Dermis lymphatic vessel endothelial cell (primary cell): Measurements from ENCODE around the gene OR1K1. TPM values are rescaled to one million over a fixed set of nuclear protein-coding genes. Genes with fewer than 3 reads are reported as not detected.

Source experiments
- total RNA-seq: library from RNA; depleted of rRNA; stranded (reverse); fragments of >200 nt; gene quantifications from 2 replicates; pipeline ENCODE4 v1.2.1, GENCODE V29; 2014

OR1K1 gene
- total RNA-seq, result not detected in 2 replicates

GRCh38 chr9:122800066-122801060 lies at the start of gene OR1K1:
Gene OR1K1, plus strand, starts transcription at chr9:122800123. Its CDS starts 0 bp downstream, at chr9:122800123.

GRCh38 chr9:122788831-122789230 lies 11.1 kb upstream of the OR1K1 start, which contains the start of gene OR5C1:
Gene OR5C1, plus strand, starts transcription at chr9:122788933. Its CDS starts 0 bp downstream, at chr9:122788933.

Other genes with a start within 250 kb of the OR1K1 start
- gene OR1N2, start 247.0 kb upstream of the OR1K1 start, total RNA-seq, result not detected in 2 replicates
- 0.43 and 0.69 TPM in 2 replicates for gene OR1L8, start 216.7 kb upstream of the OR1K1 start, total RNA-seq
- not detected in 2 replicates for gene OR1Q1, start 185.4 kb upstream of the OR1K1 start, total RNA-seq
- 0.17 and 0.33 TPM in 2 replicates for gene OR1B1, start 142.5 kb upstream of the OR1K1 start, total RNA-seq
- gene OR1L1, start 138.4 kb upstream of the OR1K1 start, total RNA-seq, result not detected in 2 replicates
- gene OR1L3, start 125.0 kb upstream of the OR1K1 start, total RNA-seq, result not detected in 2 replicates
- gene OR1L4, start 76.1 kb upstream of the OR1K1 start, total RNA-seq, result not detected in 2 replicates
- gene OR1L6, start 57.8 kb upstream of the OR1K1 start, total RNA-seq, result not detected in 2 replicates
- gene OR5C1, start 11.2 kb upstream of the OR1K1 start, total RNA-seq, result not detected in 2 replicates
- gene PDCL, start 28.5 kb downstream of the OR1K1 start, total RNA-seq, result 120 and 138 TPM in 2 replicates
- gene RC3H2, start 105.2 kb downstream of the OR1K1 start, total RNA-seq, result 99.0 and 103 TPM in 2 replicates
- 15.0 and 16.7 TPM in 2 replicates for gene ZBTB6, start 113.2 kb downstream of the OR1K1 start, total RNA-seq
- 2.9 and 4.1 TPM in 2 replicates for gene ZBTB26, start 131.4 kb downstream of the OR1K1 start, total RNA-seq
- gene RABGAP1, start 140.9 kb downstream of the OR1K1 start, total RNA-seq, result 53.7 and 64.0 TPM in 2 replicates
- gene GPR21, start 233.5 kb downstream of the OR1K1 start, total RNA-seq, result 0.65 and 0.95 TPM in 2 replicates